HL-60 (cell line): ENCODE measurements around the gene SIN3B.

Experiments used
- DNase-seq, 2 experiments: peaks; one replicate each; pipeline ENCODE4 v3.0.0-alpha.2; 2010 to 2020; ENCODE audit warnings: low read depth in 1 of 2, low spot score in 1 of 2
- H3K27ac ChIP-seq: fragments of 250-450 bp; sonication (Bioruptor Pico); replicated peaks from 2 replicates; pipeline ENCODE4 v1.5.1; 2020; ENCODE audit warnings: mild to moderate bottlenecking, moderate library complexity
- H3K27me3 ChIP-seq: fragments of 250-450 bp; sonication (Bioruptor Pico); 2 replicates; pipeline ENCODE4 v1.5.1; 2021; ENCODE audit warnings: mild to moderate bottlenecking, moderate library complexity; ENCODE audit not compliant: insufficient read depth, poor library complexity, severe bottlenecking
- H3K4me3 ChIP-seq: replicated peaks from 2 replicates; pipeline ENCODE4 v1.5.1; 2011; ENCODE audit warnings: mild to moderate bottlenecking, control low read depth, low read length; ENCODE audit not compliant: insufficient read depth
- GABPA ChIP-seq: IDR thresholded peaks from 2 replicates; pipeline ENCODE4 v1.6.1; 2012; ENCODE audit warnings: low read depth
- POLR2AphosphoS5 ChIP-seq: IDR thresholded peaks from 2 replicates; pipeline ENCODE4 v1.6.1; 2012; ENCODE audit warnings: low read depth
- SPI1 ChIP-seq: IDR thresholded peaks from 2 replicates; pipeline ENCODE4 v1.6.1; 2012; ENCODE audit warnings: low read depth, mild to moderate bottlenecking, borderline replicate concordance
- TF ChIP-seq, protein P1 (sequence below): IDR thresholded peaks from 2 replicates; pipeline ENCODE4 v1.6.1; 2012; ENCODE audit warnings: low read depth; ENCODE audit not compliant: insufficient replicate concordance
- TF ChIP-seq, protein P2 (sequence below): IDR thresholded peaks from one replicate; pipeline ENCODE4 v1.5.1; 2011; ENCODE audit warnings: low read length, control low read depth, inconsistent platforms; ENCODE audit not compliant: insufficient read depth

SIN3B gene

DNA sequence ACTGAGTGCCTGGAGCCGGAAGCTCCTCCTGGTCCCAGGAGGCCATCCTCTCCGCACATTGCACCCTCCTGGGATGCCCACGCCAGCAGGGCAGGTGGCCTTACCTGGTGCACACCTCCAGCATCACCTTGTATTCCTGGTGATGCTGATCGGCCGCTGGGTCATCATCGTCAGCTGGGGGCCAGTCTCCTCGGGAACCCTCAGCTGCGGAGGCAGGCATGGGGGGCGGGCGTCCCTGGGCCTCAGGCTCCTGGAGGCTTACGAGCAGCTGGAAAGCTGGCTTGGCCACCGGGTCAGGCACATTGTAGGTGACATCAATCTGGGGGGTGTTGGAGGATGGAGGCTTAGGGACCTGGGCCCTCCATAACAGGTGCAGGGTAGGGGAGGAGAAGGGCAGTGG, 73.3 kb downstream of the SIN3B start:
- Histone ChIP-seq H3K27me3 (peaks cover 7% of the 10 kb centered on the region), H3K4me3 (no peak overlapping the region), H3K27ac (no peak overlapping the region)
- DNase-seq = no peak
- TF ChIP-seq, protein P1, sequence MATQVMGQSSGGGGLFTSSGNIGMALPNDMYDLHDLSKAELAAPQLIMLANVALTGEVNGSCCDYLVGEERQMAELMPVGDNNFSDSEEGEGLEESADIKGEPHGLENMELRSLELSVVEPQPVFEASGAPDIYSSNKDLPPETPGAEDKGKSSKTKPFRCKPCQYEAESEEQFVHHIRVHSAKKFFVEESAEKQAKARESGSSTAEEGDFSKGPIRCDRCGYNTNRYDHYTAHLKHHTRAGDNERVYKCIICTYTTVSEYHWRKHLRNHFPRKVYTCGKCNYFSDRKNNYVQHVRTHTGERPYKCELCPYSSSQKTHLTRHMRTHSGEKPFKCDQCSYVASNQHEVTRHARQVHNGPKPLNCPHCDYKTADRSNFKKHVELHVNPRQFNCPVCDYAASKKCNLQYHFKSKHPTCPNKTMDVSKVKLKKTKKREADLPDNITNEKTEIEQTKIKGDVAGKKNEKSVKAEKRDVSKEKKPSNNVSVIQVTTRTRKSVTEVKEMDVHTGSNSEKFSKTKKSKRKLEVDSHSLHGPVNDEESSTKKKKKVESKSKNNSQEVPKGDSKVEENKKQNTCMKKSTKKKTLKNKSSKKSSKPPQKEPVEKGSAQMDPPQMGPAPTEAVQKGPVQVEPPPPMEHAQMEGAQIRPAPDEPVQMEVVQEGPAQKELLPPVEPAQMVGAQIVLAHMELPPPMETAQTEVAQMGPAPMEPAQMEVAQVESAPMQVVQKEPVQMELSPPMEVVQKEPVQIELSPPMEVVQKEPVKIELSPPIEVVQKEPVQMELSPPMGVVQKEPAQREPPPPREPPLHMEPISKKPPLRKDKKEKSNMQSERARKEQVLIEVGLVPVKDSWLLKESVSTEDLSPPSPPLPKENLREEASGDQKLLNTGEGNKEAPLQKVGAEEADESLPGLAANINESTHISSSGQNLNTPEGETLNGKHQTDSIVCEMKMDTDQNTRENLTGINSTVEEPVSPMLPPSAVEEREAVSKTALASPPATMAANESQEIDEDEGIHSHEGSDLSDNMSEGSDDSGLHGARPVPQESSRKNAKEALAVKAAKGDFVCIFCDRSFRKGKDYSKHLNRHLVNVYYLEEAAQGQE = no peak
- TF ChIP-seq GABPA (no peak), POLR2AphosphoS5 (no peak), SPI1 (no peak)
- TF ChIP-seq, protein P2, sequence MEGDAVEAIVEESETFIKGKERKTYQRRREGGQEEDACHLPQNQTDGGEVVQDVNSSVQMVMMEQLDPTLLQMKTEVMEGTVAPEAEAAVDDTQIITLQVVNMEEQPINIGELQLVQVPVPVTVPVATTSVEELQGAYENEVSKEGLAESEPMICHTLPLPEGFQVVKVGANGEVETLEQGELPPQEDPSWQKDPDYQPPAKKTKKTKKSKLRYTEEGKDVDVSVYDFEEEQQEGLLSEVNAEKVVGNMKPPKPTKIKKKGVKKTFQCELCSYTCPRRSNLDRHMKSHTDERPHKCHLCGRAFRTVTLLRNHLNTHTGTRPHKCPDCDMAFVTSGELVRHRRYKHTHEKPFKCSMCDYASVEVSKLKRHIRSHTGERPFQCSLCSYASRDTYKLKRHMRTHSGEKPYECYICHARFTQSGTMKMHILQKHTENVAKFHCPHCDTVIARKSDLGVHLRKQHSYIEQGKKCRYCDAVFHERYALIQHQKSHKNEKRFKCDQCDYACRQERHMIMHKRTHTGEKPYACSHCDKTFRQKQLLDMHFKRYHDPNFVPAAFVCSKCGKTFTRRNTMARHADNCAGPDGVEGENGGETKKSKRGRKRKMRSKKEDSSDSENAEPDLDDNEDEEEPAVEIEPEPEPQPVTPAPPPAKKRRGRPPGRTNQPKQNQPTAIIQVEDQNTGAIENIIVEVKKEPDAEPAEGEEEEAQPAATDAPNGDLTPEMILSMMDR = no peak

DNA sequence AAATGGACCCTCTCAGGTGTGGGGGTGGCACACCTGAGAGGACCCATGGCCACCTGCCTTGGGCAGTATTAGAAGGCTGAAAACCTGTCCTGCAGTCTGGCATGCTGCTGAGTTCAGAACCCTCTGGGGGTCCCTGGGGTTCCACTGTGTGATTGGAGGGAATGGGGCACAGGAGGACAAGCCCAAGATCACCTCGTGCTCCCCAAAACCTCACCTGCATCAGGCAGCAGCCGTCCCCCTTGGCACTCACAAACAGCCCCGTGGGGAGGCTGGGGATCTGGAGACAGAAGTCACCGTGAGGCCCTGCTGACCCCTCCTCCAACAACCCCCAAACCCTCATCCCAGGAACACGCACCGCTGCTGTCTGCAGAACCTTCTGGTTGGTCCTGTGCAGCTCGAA, 74.1 kb downstream of the SIN3B start:
- TF ChIP-seq SPI1 = no peak
- Histone ChIP-seq H3K27me3 (peaks cover 1% of the 10 kb centered on the region), H3K27ac (no peak overlapping the region), H3K4me3 (no peak overlapping the region)
- DNase-seq = no peak

DNA sequence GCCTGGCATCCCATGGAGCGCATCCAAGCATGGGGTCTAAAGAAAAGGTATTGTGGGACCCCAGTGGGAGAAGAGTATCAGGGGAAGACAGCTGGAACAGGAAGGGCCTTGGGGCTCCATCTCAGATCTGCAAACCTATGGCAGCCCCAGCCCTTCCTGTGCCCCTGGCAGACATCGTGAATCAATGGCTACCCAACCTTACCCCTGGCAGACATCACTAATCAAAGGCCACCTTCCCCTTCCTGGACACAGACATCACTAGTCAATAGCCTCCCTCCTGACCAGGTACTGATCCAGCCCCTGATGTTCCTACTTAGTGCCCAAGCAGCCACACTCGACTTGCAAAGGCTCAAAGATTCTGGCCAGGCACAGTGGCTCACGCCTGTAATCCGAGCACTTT, 75.4 kb downstream of the SIN3B start:
- DNase-seq = no peak
- Histone ChIP-seq H3K27me3 (no peaks in the 10 kb centered on the region), H3K27ac (no peak overlapping the region), H3K4me3 (no peak overlapping the region)
- TF ChIP-seq POLR2AphosphoS5 (no peak), SPI1 (no peak)
- TF ChIP-seq, protein P2 = no peak

DNA sequence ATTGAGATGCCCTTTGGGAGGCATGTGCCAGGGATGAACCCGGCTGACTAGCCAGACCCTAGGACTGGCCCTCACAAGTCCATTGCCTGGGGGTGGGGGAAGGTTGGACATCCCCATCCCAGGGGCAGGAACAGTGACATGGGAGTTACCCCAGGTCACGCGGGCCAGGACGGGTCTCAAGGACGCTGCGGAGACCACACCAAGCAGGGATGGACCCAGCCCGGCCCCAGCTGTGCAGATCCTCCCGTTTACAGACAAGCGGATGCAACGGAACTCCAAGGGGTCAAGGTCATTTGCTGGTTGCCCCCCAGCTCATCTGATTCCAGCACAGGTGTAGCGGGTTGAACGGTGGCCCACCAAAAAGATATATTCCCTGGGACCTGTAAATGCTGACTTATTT, 79.6 kb downstream of the SIN3B start:
- Histone ChIP-seq H3K27ac (no peak overlapping the region), H3K4me3 (no peak overlapping the region), H3K27me3 (no peaks in the 10 kb centered on the region)
- TF ChIP-seq SPI1 (no peak), GABPA (no peak), POLR2AphosphoS5 (no peak)
- TF ChIP-seq, protein P1 = no peak
- TF ChIP-seq, protein P2 = no peak
- no peak for DNase-seq
